ENCODE measurements around the gene KRT33B. TPM values are rescaled to one million over a fixed set of nuclear protein-coding genes. Genes with fewer than 3 reads are reported as not detected.

KRT33B gene
- total and polyA plus RNA-seq, 10 of the 15 experiments (the other 5 are each of a cell fraction or from before 2014, with no cell fraction given): not detected

DNA sequence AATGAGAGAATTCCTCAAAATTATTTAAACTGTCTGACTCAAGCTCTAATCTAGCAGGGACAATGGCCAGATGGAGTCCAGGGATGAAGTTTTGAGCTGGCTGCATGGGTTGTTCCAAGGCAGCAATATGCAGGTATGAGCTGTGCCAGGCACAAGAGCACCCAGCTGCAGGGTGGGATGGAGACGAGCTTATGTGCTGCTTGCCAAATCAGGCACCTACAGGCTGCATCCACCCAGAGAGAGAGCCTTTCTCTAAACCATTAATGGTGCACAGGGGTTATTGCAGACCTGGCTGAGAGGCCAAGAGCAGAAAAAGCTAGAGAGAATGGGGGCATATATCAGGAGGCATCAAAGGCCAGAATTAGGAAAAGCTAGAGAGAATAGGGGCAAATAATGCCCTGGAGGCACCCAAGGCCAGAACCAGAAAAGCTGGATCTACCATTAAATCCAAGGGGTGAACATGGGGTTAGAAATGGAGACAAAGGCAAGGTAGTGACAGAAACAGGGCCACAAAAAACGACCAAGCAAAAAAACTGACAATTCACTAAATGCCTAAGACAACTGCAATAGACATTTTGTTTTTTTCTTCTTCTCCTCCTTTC is 29.9 kb downstream of the KRT33B start:
- intact Hi-C loops (cut with micrococcal nuclease; ENCODE audit: unreplicated experiment) (no loop called here), in situ Hi-C loops (cut with MboI) (no loop called here)
- no peaks in the 10 kb centered on the region; a peak in 1 of 4 replicates for H3K36me3 ChIP-seq (ENCODE audit: control insufficient read depth in 2 of 2, insufficient read depth in 2 of 2, low read length in 1 of 2)
- ChIA-PET POLR2A (no interaction called here), CTCF (interaction anchor here (0.8 to 2.6 kb wide), 4 partner anchors 17 to 323 kb away, joined by 3 to 6 read pairs (median 4); no protein-coding TSS in a partner anchor), SMC1A (ENCODE audit: uncharacterized antibody, unreplicated experiment) (interaction anchor here (0.6 to 1.7 kb wide), 5 partner anchors 9 to 736 kb away, joined by 3 to 4 read pairs (median 3); no protein-coding TSS in a partner anchor), RAD21 (ENCODE audit: unreplicated experiment) (interaction anchor here (2.4 kb wide), 1 partner anchor 18 kb away, joined by 8 read pairs; no protein-coding TSS in a partner anchor)
- WGBS (ENCODE audit: insufficient coverage, insufficient replicate concordance, low lambda C conversion rate, missing lambda C conversion rate): 4% methylated on average over 2 of the region's 2 CpGs
- H3K79me2 ChIP-seq (ENCODE audit: control insufficient read depth, insufficient read depth, low read length): no peaks in the 10 kb centered on the region
- no peaks in the 10 kb centered on the region for H3K27me3 ChIP-seq (replicated peaks in 1 of 2; ENCODE audit: control insufficient read depth in 2 of 2, insufficient read depth in 2 of 2, low read length in 1 of 2)
- no peak overlapping the region for H3K9ac ChIP-seq (ENCODE audit: control insufficient read depth, insufficient read depth, low read length)
- H3K27ac ChIP-seq (ENCODE audit: control insufficient read depth, insufficient read depth): no peak overlapping the region; the same call in 1 of the 2 replicates
- no peak for DNase-seq (ENCODE audit: low read depth, low spot score)
- H3K9me3 ChIP-seq (replicated peaks; ENCODE audit: control insufficient read depth, insufficient read depth, low read length): peaks cover 4% of the 10 kb centered on the region; the same call in 2 of the 3 replicates
- peak; percentile 15 for ATAC-seq
- H3K4me3 ChIP-seq: no peak overlapping the region
- no peak overlapping the region for H2AFZ ChIP-seq (ENCODE audit: control insufficient read depth, low read depth, low read length)
- peaks cover 28% of the 10 kb centered on the region for H3K4me1 ChIP-seq (ENCODE audit: control insufficient read depth, insufficient read depth, low read length)
- H4K20me1 ChIP-seq (ENCODE audit: control insufficient read depth, insufficient read depth): no peaks in the 10 kb centered on the region; the same call in 1 of the 2 replicates
- TF ChIP-seq CBX5 (IDR thresholded peaks at IDR 0.05; ENCODE audit: low read depth) (no peak), SMC3 (IDR thresholded peaks at IDR 0.05; ENCODE audit: borderline replicate concordance, low read length) (no peak), SRF (IDR thresholded peaks at IDR 0.05; ENCODE audit: low read depth in 2 of 2, low read length in 2 of 2) (no peak), SPI1 (IDR thresholded peaks at IDR 0.05; ENCODE audit: borderline replicate concordance, insufficient read depth, low read depth, low read length) (no peak), NR2C2 (IDR thresholded peaks at IDR 0.05; ENCODE audit: borderline replicate concordance, control insufficient read depth, insufficient read length, low read depth) (no peak), SREBF1 (IDR thresholded peaks at IDR 0.05; ENCODE audit: low read length) (no peak)
- TF ChIP-seq, protein P1, sequence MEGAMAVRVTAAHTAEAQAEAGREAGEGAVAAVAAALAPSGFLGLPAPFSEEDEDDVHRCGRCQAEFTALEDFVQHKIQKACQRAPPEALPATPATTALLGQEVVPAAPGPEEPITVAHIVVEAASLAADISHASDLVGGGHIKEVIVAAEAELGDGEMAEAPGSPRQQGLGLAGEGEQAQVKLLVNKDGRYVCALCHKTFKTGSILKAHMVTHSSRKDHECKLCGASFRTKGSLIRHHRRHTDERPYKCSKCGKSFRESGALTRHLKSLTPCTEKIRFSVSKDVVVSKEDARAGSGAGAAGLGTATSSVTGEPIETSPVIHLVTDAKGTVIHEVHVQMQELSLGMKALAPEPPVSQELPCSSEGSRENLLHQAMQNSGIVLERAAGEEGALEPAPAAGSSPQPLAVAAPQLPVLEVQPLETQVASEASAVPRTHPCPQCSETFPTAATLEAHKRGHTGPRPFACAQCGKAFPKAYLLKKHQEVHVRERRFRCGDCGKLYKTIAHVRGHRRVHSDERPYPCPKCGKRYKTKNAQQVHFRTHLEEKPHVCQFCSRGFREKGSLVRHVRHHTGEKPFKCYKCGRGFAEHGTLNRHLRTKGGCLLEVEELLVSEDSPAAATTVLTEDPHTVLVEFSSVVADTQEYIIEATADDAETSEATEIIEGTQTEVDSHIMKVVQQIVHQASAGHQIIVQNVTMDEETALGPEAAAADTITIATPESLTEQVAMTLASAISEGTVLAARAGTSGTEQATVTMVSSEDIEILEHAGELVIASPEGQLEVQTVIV (IDR thresholded peaks at IDR 0.05; ENCODE audit: borderline replicate concordance, partially characterized antibody): no peak
- TF ChIP-seq, protein P2, sequence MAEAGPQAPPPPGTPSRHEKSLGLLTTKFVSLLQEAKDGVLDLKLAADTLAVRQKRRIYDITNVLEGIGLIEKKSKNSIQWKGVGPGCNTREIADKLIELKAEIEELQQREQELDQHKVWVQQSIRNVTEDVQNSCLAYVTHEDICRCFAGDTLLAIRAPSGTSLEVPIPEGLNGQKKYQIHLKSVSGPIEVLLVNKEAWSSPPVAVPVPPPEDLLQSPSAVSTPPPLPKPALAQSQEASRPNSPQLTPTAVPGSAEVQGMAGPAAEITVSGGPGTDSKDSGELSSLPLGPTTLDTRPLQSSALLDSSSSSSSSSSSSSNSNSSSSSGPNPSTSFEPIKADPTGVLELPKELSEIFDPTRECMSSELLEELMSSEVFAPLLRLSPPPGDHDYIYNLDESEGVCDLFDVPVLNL (IDR thresholded peaks at IDR 0.05; ENCODE audit: low read depth, low read length): no peak
- no peak for FAIRE-seq
- BruUV-seq (replicated peaks): no TSS peak
- H3K4me2 ChIP-seq (ENCODE audit: control insufficient read depth, insufficient read depth): peak overlapping the region; percentile 41; the same call in 1 of the 2 replicates

Measured in GM12878 (cell line).